ENCODE data around the gene ENTPD2. TPM values are rescaled to one million over a fixed set of nuclear protein-coding genes. Genes with fewer than 3 reads are reported as not detected.

ENTPD2 gene
- total RNA-seq, 2 experiments from 2014 or later, result 0.16 TPM; not detected in 1

GRCh38 chr9:137026828-137027227, 27.0 kb downstream of the ENTPD2 start:
- Histone ChIP-seq H3K4me2 (ENCODE audit: low read length) (no peak overlapping the region), H4K20me1 (ENCODE audit: insufficient read depth, low read length) (no peaks in the 10 kb centered on the region), H3K27ac (ENCODE audit: low read depth, low read length, poor library complexity, severe bottlenecking) (no peak overlapping the region), H3K79me2 (ENCODE audit: insufficient read depth, low read depth, low read length) (no peaks in the 10 kb centered on the region), H2AFZ (ENCODE audit: low read length) (no peak overlapping the region), H3K9me2 (ENCODE audit: insufficient read depth, low read length) (no peaks in the 10 kb centered on the region), H3K36me3 (ENCODE audit: insufficient read depth, low read length) (no peaks in the 10 kb centered on the region), H3K4me1 (ENCODE audit: insufficient read depth, low read length, poor library complexity, severe bottlenecking) (peaks cover 37% of the 10 kb centered on the region), H3K4me3 (ENCODE audit: low read depth, low read length, poor library complexity, severe bottlenecking) (no peak overlapping the region), H3K9me3 (ENCODE audit: low read length) (no peaks in the 10 kb centered on the region)
- TF ChIP-seq EZH2phosphoT487 (IDR thresholded peaks at IDR 0.05; ENCODE audit: borderline replicate concordance, low read depth, low read length), result no peak
- no peak for TF ChIP-seq CTCF (conservative IDR thresholded peaks at IDR 0.05; ENCODE audit: low read length)
- CTCF ChIA-PET (ENCODE audit: unreplicated experiment), result no interaction called here
- intact Hi-C loops (cut with micrococcal nuclease; ENCODE audit: unreplicated experiment), result no loop called here
- POLR2A ChIA-PET, result no interaction called here
- no TSS peak for BruUV-seq (replicated peaks)
- no peak for DNase-seq (ENCODE audit: low spot score)

GRCh38 chr9:137026384-137026783, 27.5 kb downstream of the ENTPD2 start:
- no TSS peak for BruUV-seq (replicated peaks)
- Histone ChIP-seq H3K4me1 (ENCODE audit: insufficient read depth, low read length, poor library complexity, severe bottlenecking) (peaks cover 36% of the 10 kb centered on the region), H4K20me1 (ENCODE audit: insufficient read depth, low read length) (no peaks in the 10 kb centered on the region), H3K27ac (ENCODE audit: low read depth, low read length, poor library complexity, severe bottlenecking) (no peak overlapping the region), H3K36me3 (ENCODE audit: insufficient read depth, low read length) (no peaks in the 10 kb centered on the region), H3K4me3 (ENCODE audit: low read depth, low read length, poor library complexity, severe bottlenecking) (no peak overlapping the region), H3K9me2 (ENCODE audit: insufficient read depth, low read length) (no peaks in the 10 kb centered on the region), H3K9me3 (ENCODE audit: low read length) (no peaks in the 10 kb centered on the region), H3K4me2 (ENCODE audit: low read length) (no peak overlapping the region), H3K79me2 (ENCODE audit: insufficient read depth, low read depth, low read length) (no peaks in the 10 kb centered on the region), H2AFZ (ENCODE audit: low read length) (no peak overlapping the region)
- no peak for DNase-seq (ENCODE audit: low spot score)
- POLR2A ChIA-PET, result no interaction called here
- no peak for TF ChIP-seq EZH2phosphoT487 (IDR thresholded peaks at IDR 0.05; ENCODE audit: borderline replicate concordance, low read depth, low read length)
- TF ChIP-seq CTCF (conservative IDR thresholded peaks at IDR 0.05; ENCODE audit: low read length), result no peak
- CTCF ChIA-PET (ENCODE audit: unreplicated experiment), result interaction anchor here (0.7 kb wide), 1 partner anchor 41 kb away, joined by 4 read pairs; no protein-coding TSS in a partner anchor
- intact Hi-C loops (cut with micrococcal nuclease; ENCODE audit: unreplicated experiment), result no loop called here

- H3K4me2 ChIP-seq (ENCODE audit: low read length), result no peak overlapping the region
Observed at GRCh38 chr9:137025517-137025966, 28.3 kb downstream of the ENTPD2 start.

More at GRCh38 chr9:137025517-137025966, 28.3 kb downstream of the ENTPD2 start:
- H3K36me3 ChIP-seq (ENCODE audit: insufficient read depth, low read length), result no peaks in the 10 kb centered on the region
- peak; percentile 57 for DNase-seq (ENCODE audit: low spot score)
- H3K79me2 ChIP-seq (ENCODE audit: insufficient read depth, low read depth, low read length), result no peaks in the 10 kb centered on the region
- H3K27ac ChIP-seq (ENCODE audit: low read depth, low read length, poor library complexity, severe bottlenecking), result no peak overlapping the region
- peaks cover 33% of the 10 kb centered on the region for H3K4me1 ChIP-seq (ENCODE audit: insufficient read depth, low read length, poor library complexity, severe bottlenecking)
- no peaks in the 10 kb centered on the region for H3K9me3 ChIP-seq (ENCODE audit: low read length)
- intact Hi-C loops (cut with micrococcal nuclease; ENCODE audit: unreplicated experiment), result no loop called here
- no peaks in the 10 kb centered on the region for H4K20me1 ChIP-seq (ENCODE audit: insufficient read depth, low read length)
- no peak overlapping the region for H3K4me3 ChIP-seq (ENCODE audit: low read depth, low read length, poor library complexity, severe bottlenecking)
- TF ChIP-seq CTCF (conservative IDR thresholded peaks at IDR 0.05; ENCODE audit: low read length) (no peak), EZH2phosphoT487 (IDR thresholded peaks at IDR 0.05; ENCODE audit: borderline replicate concordance, low read depth, low read length) (no peak)
- no peaks in the 10 kb centered on the region for H3K9me2 ChIP-seq (ENCODE audit: insufficient read depth, low read length)
- POLR2A ChIA-PET, result no interaction called here
- no peak overlapping the region for H2AFZ ChIP-seq (ENCODE audit: low read length)
- CTCF ChIA-PET (ENCODE audit: unreplicated experiment), result interaction anchor here (0.5 to 0.8 kb wide), 2 partner anchors 10 to 17 kb away, joined by 3 read pairs; no protein-coding TSS in a partner anchor
- no TSS peak for BruUV-seq (replicated peaks)

Data from OCI-LY7 (cell line).